ENCODE data around the gene RNASEH2B. TPM values are rescaled to one million over a fixed set of nuclear protein-coding genes. Genes with fewer than 3 reads are reported as not detected.
A peak's percentile ranks its signal among the peaks of the same experiment; 100 is the strongest.

The RNASEH2B gene
- total RNA-seq, 1 donor from 2014 or later: 22.5 TPM

GRCh38 chr13:50908371-50908770 is 1.2 kb upstream of the RNASEH2B start:
- no peak for DNase-seq

DNA sequence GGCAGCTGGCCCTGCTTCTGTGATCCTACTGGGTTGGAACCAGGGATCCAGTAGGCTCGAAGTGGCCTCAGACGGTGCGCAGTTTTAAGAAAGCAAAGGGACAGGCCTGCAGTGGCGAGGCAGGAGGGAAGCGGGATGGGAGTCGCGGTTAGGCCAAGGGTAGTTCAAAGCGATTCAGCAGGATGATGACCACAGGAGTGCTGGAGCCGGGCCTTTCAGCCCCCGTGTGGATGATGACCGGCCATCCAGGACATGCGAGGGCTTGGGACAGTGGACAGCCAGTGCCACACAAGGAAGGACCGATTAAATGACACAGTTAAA is 854 bp downstream of the RNASEH2B start:
- DNase-seq: peak; percentile 49

GRCh38 chr13:50911081-50911631 is 1.6 kb downstream of the RNASEH2B start:
- DNase-seq: no peak

DNA sequence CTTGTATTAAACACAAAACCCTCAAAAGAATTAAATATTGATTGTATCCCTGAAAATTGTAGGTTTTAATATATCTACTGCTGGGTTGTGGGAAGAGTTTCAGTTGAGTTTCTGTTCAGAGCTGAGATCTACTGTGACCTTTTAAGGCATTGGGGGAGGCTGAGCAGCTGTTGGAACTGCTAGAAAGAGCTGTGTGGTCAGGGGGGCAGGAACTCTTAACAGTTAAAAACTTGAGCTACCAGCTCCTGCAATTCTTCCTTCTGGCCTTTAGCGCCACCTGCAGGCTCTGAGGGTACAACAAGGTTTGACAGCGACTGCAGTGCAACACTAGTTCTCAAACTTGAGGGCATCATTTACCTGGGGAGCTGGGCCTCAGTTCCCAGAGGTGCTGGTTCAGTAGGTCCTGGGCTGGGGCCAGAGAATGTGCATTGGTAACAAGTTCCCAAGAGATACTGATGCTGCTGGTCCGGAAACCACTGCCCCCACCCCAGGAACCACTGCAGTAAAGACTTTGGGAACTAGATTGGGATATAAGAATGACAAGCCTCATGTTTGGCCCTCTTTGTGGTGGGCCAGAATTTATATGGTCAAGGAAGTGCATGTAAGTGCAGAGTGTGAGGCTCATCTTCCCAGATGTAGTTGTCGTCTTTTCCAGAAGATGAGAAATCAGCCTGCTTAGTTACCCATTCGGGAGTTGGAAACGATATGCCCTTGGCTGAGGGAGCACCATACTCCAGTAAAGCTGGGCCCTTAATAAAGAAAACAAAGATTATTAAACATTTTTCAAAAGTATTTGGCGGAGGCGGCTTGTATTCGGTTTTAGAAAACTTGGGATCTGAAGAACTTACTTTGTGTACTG is 2.6 kb downstream of the RNASEH2B start:
- peak; percentile 90 for DNase-seq

- DNase-seq: no peak
These were observed 3.3 kb downstream of the RNASEH2B start for GRCh38 chr13:50912851-50913250.

- no peak for DNase-seq
These were observed 4.6 kb downstream of the RNASEH2B start for GRCh38 chr13:50914176-50914700.

GRCh38 chr13:50914848-50915247 is 5.3 kb downstream of the RNASEH2B start:
- DNase-seq: no peak

DNA sequence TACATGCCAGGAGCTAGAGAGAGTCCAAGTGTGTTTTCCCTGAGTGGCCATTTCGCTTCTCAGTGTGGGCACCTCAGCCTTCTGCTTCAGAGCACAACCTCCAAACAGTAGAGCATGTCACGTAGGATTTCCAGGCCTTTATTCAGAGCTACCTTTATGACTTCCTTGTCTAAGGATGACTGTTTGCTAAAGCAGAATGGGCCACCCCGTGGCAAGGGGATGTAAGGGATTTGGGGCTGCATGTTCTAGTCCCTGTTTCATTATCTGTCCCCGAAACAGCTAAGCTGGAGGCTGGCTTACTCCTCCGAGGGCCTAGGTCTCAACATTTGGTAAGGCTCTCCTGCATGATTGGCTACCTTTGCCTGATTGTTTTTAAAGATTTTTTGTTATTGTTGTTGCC is 6.0 kb downstream of the RNASEH2B start:
- no peak for DNase-seq

DNA sequence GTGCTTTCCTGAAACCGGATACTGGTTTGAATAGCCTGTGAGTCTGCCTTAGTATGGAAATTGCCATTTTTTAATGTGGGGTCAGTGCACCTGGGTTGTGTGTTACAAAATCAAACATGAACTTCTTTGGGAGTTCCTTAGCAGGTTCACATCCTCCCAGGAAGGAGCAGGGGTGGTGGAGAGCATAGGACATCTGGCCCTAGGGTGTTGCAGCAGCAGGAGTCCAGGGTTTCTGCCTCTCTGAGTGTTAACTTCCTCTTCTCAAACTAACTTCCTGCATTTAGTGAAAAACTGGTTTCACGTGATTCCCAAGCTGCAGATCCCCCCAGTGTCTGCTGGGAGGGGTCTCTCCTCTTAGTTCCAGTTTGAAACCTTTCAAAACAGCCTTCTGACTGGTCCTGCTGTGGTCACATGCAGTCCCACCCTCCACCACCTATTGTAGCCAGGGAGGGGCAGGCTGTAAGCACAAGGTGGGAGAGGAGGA is 7.2 kb downstream of the RNASEH2B start:
- DNase-seq: peak; percentile 27

- DNase-seq: peak; percentile 11
These were observed 8.0 kb downstream of the RNASEH2B start for GRCh38 chr13:50917572-50917971.

DNA sequence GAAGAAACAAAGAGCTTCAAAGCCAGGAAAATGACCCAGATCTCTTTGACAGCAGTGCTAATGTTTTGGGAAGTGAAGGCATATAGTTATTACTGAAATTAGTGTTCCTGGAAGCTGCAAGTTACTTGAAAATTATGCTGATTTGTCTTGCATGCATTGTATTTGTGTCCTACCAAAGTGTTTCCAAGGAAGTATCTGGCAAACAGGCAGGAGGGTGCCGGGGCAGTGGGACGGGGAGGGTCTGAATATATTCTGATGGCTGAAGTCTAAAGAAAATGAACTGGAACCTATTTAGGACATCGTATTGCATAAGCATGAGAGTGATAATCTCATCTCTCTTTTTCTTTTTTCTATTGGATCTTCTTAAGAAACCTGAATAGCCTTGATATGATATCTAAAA is 9.0 kb downstream of the RNASEH2B start:
- no peak for DNase-seq

DNA sequence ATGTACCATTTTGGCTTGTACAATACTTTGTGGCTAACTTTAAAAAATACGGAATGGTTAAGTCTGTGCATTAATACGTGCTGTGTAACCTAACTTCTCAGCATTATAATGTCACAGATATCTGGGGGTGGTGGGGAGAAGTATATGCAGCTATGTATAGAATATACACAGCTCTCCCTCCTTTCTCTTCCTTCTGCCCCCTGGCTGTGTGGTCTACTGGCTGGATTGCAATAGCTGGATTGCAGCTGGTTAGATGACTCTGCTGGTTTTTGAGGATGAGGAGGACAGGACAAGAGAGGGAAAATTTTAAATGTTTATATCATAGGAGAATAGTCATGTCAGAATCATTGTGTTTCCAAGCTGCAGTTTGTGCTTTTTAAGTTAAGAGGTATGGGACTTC is 9.7 kb downstream of the RNASEH2B start:
- DNase-seq: no peak

DNA sequence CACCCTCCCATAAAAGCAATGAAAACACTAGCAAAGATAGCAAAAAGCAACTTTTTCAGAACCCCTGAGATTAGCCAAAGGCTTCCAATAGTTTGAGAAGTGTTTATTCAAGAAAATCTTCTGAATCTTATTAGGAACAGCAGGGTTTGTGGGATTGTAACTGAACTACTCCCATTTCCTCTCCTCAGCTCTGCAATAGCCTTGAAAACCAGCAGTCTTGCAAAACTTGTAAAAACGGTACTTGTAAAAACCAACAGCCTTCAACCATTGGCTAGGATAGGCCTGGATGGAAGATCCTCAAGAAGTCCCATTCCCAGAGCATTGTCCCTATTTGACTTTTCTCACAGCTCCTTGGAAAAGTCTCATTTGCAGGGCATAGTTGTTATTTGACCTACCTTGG is 12.1 kb downstream of the RNASEH2B start:
- DNase-seq: no peak

DNA sequence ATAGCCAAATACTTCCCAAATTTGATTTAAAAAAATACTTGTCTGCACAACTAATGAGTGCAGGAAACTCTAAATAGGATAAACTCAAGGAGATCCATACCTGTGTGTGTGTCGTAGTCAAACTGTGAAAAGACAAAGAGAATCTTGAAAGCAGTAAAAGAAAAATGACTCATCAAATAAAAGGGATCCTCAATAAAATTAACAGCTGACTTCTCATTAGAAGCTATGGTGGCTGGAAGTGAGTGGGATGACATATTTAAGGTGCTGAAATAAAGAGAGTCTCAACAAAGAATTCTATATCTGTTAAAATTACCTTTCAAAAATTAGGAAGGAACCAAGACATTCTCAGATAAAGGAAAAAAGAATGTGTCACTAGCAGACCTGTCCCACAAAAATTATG is 13.7 kb downstream of the RNASEH2B start:
- no peak for DNase-seq

GRCh38 chr13:50924025-50924424 is 14.4 kb downstream of the RNASEH2B start:
- no peak for DNase-seq

DNA sequence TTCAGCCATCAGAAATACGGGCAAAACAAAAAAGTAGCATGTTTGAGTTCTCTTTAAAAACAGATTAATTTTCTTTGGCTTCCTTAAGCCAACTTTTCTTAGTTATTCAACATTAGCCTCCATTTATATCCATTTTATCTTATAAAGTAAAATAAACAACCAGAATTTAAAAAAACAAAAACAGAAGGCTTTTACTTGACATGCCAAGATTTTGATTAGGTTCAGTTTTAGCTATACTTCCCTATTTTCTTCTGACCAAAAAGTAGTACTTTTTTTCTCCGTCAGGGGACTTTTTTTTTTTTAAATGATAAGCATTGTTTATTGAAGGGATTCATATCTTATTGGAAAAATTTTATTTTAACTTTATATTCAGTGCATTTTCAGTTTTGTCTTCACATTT is 18.1 kb downstream of the RNASEH2B start:
- no peak for DNase-seq

DNA sequence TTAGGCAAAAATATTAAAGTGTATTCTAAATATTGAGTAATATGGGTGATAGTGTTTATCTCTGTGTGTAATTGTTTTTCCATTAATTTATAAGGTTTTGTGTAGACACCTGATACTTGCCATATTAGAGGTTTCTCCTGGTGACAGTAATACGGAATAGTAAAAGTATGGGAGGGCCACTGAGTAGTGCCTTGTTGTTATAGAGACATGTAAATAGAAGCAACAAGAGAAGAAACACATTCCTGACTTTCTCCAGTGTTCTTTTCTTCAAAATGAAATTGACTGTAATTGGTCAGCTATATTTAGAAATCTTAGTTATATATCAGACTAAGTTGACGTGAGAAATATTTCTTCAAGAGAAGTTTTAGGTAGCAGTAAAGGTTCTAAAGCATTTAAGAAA is 18.5 kb downstream of the RNASEH2B start:
- no peak for DNase-seq

- DNase-seq: no peak
These were observed 19.3 kb downstream of the RNASEH2B start for GRCh38 chr13:50928659-50929462.

DNA sequence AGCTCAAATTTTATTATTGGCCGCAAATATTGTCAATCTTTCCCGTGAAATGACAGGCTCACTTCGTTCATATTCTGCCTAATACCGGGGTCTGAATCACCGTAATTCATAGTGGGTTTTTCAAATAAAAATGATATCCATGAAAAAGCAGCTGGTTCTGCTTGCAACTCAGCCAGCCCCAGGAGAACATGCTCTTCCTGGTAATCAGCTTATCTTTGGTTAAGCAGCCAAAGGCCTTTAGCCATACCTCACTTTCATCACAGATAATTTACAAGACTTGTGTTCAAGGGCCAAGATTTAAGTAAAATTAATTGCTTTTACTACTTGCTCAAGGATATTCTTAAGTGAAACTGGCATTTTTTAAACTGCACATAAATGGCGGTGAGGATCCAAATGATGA is 22.5 kb downstream of the RNASEH2B start:
- DNase-seq: no peak

GRCh38 chr13:50934735-50935435 is 25.3 kb downstream of the RNASEH2B start:
- DNase-seq: no peak

- DNase-seq: no peak
These were observed 27.1 kb downstream of the RNASEH2B start for GRCh38 chr13:50936679-50937078.

DNA sequence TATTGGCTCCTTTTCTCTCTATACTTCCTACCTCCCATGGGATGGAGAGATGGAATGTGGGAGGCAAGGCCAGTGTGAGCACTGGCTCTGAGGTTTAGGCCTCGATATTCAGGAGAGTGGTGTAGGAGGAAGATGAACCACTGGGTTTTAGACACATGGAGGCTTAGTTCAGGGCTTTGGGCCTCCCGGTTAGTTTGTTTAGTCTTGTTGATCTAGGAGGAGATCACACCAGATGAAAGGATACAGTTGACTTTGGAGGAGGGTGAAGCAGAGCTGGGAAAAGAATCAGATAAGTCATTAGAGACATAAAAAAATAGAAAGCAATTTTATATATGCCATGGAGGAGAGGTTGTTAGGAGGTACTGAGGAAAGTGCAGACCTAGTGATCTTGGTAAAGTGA is 30.9 kb downstream of the RNASEH2B start:
- no peak for DNase-seq

- no peak for DNase-seq
These were observed 31.6 kb downstream of the RNASEH2B start for GRCh38 chr13:50941146-50941545.
